Upper lobe of right lung (tissue), 1 donor: ENCODE results near the gene ALOX12. TPM values are rescaled to one million over a fixed set of nuclear protein-coding genes. Genes with fewer than 3 reads are reported as not detected.
"Not testable (repeated sequence)": the region's sequence is repeated elsewhere in the genome, so short reads cannot be mapped to it uniquely, and the experiment has no call there.

ENCODE experiments used
- ATAC-seq: fragments of 200-7000 bp; cut with Tn5 transposase; one replicate; pipeline ENCODE4 v1.9.1; 2020; ENCODE audit warnings: mild to moderate bottlenecking, moderate library complexity
- DNase-seq: peaks from one replicate; pipeline ENCODE4 v3.0.0-alpha.2; 2020
- H3K27ac ChIP-seq: fragments of 200-600 bp; one replicate; pipeline ENCODE4 v1.8.0; 2022
- H3K27me3 ChIP-seq: fragments of 200-600 bp; one replicate; pipeline ENCODE4 v1.8.0; 2022; ENCODE audit warnings: mild to moderate bottlenecking
- H3K36me3 ChIP-seq: fragments of 200-600 bp; one replicate; pipeline ENCODE4 v1.8.0; 2022
- H3K4me1 ChIP-seq: fragments of 200-600 bp; one replicate; pipeline ENCODE4 v1.8.0; 2022
- H3K4me3 ChIP-seq: fragments of 200-600 bp; one replicate; pipeline ENCODE4 v1.8.0; 2022; ENCODE audit warnings: mild to moderate bottlenecking
- H3K9me3 ChIP-seq: fragments of 200-600 bp; one replicate; pipeline ENCODE4 v1.8.0; 2022
- CTCF ChIP-seq: fragments of 200-600 bp; IDR thresholded peaks from one replicate; pipeline ENCODE4 v1.8.0; 2022; ENCODE audit warnings: antibody characterized with exemption
- intact Hi-C: fragments of 100-400 bp; cut with DNase I; formaldehyde crosslinking; loops from one replicate; pipeline ENCODE4 v1.11.0; 2022
- long read RNA-seq: library from polyadenylated mRNA; unstranded; transcript quantifications from one replicate; pipeline ENCODE4 v2.0.0, GENCODE V29; 2021
- total RNA-seq: library from RNA; stranded (reverse); fragmentation: NEBNext Ultra II Directional; extraction: Animal tissue kit (Norgen Biotek cat#: 25700); gene quantifications from one replicate; pipeline ENCODE4 v1.2.1, GENCODE V29; 2021
- donor health status: DM: no; HTN: yes; CAD: no; lungs with severe emphysema.

The ALOX12 gene
- total RNA-seq = 0.17 TPM
- long read RNA-seq, partial matches to known transcripts = 2 of 5 reads
- long read RNA-seq, other reads (novel, unspliced or antisense) = 2 of 5 reads

GRCh38 chr17:6995500-6996255 is at the start of gene ALOX12:
Gene ALOX12 (plus strand): TSS chr17:6996049. CDS start chr17:6996118, 69 bp downstream.
- TF ChIP-seq CTCF = no peak
- Histone ChIP-seq H3K9me3 (no peaks in the 10 kb centered on the region), H3K4me1 (peaks cover 3% of the 10 kb centered on the region), H3K27me3 (no peaks in the 10 kb centered on the region), H3K36me3 (peaks cover 10% of the 10 kb centered on the region), H3K27ac (no peak within 1 kb of the TSS), H3K4me3 (peak within 1 kb of the TSS; percentile 19)
- peak; percentile 74 for ATAC-seq
- no peak for DNase-seq
- intact Hi-C loops = no loop called here

- no peaks in the 10 kb centered on the region for H3K27me3 ChIP-seq
- H3K4me1 ChIP-seq = no peaks in the 10 kb centered on the region
- DNase-seq = no peak
- no peaks in the 10 kb centered on the region for H3K36me3 ChIP-seq
- no peak for TF ChIP-seq CTCF
- H3K9me3 ChIP-seq = no peaks in the 10 kb centered on the region
- no peak overlapping the region for H3K27ac ChIP-seq
- ATAC-seq = no peak
- no peak overlapping the region for H3K4me3 ChIP-seq
- intact Hi-C loops = no loop called here
These were observed 48.1 kb upstream of the ALOX12 start for GRCh38 chr17:6947745-6948144.

GRCh38 chr17:6948562-6948961 is 47.3 kb upstream of the ALOX12 start:
- Histone ChIP-seq H3K27ac (no peak overlapping the region), H3K27me3 (no peaks in the 10 kb centered on the region), H3K4me3 (no peak overlapping the region), H3K9me3 (no peaks in the 10 kb centered on the region), H3K4me1 (no peaks in the 10 kb centered on the region), H3K36me3 (no peaks in the 10 kb centered on the region)
- peak; percentile 30 for ATAC-seq
- no peak for TF ChIP-seq CTCF
- DNase-seq = no peak
- intact Hi-C loops = no loop called here

- intact Hi-C loops = no loop called here
- no peak for ATAC-seq
- Histone ChIP-seq H3K4me3 (no peak overlapping the region), H3K27ac (no peak overlapping the region), H3K9me3 (no peaks in the 10 kb centered on the region), H3K4me1 (no peaks in the 10 kb centered on the region), H3K36me3 (no peaks in the 10 kb centered on the region), H3K27me3 (no peaks in the 10 kb centered on the region)
- TF ChIP-seq CTCF = no peak
- no peak for DNase-seq
These were observed 46.9 kb upstream of the ALOX12 start for GRCh38 chr17:6948976-6949375.

- intact Hi-C loops = not testable (repeated sequence)
These were observed 44.9 kb upstream of the ALOX12 start for GRCh38 chr17:6950938-6951337.

GRCh38 chr17:6953689-6954088 is 42.2 kb upstream of the ALOX12 start:
- intact Hi-C loops = no loop called here
- no peaks in the 10 kb centered on the region for H3K27me3 ChIP-seq
- H3K4me3 ChIP-seq = no peak overlapping the region
- no peak for TF ChIP-seq CTCF
- H3K9me3 ChIP-seq = no peaks in the 10 kb centered on the region
- no peaks in the 10 kb centered on the region for H3K36me3 ChIP-seq
- ATAC-seq (no peak), DNase-seq (no peak)
- H3K4me1 ChIP-seq = no peaks in the 10 kb centered on the region
- H3K27ac ChIP-seq = no peak overlapping the region

More at GRCh38 chr17:6950938-6951337, 44.9 kb upstream of the ALOX12 start:
- not testable (repeated sequence) for H3K27ac ChIP-seq, H3K9me3 ChIP-seq, H3K4me1 ChIP-seq, ATAC-seq, H3K27me3 ChIP-seq, H3K4me3 ChIP-seq, DNase-seq, H3K36me3 ChIP-seq
